G401 (cell line): Measurements from ENCODE around the gene ESX1. TPM values are rescaled to one million over a fixed set of nuclear protein-coding genes. Genes with fewer than 3 reads are reported as not detected.

Experiments
- total RNA-seq: library from RNA; depleted of rRNA; stranded (reverse); fragments of >200 nt; shearing (Covaris generic); gene quantifications from 2 replicates; pipeline ENCODE4 v1.2.3, GENCODE V29; 2014; rRNA removed

ESX1 gene
- total RNA-seq, 1 experiment from 2014 or later, result not detected

Other genes with a start within 250 kb of the ESX1 start
- not detected in 2 replicates for gene H2BW1, start 241.2 kb downstream of the ESX1 start, total RNA-seq
- gene H2BW2, start 215.0 kb downstream of the ESX1 start, total RNA-seq, result not detected in 2 replicates
- gene TMSB15C, start 178.7 kb downstream of the ESX1 start, total RNA-seq, result not detected in 2 replicates
- 0.20 TPM in 1 of 2 replicates, not detected in the other for gene ZCCHC18, start 142.4 kb downstream of the ESX1 start, total RNA-seq
- 0.68 TPM in 1 of 2 replicates, not detected in the other for gene SLC25A53, start 97.9 kb downstream of the ESX1 start, total RNA-seq
- gene FAM199X, start 88.5 kb downstream of the ESX1 start, total RNA-seq, result 17.8 and 25.0 TPM in 2 replicates